HG03139 (cell line): Measurements from ENCODE around the gene FUOM.

Source experiments
- ATAC-seq: cut with Tn5 transposase; IDR thresholded peaks from one replicate; pipeline ENCODE4 v1.9.1; 2021; ENCODE audit not compliant: unreplicated experiment

FUOM gene

GRCh38 chr10:133315847-133316246 lies 42.0 kb downstream of the FUOM start:
- no peak for ATAC-seq

DNA sequence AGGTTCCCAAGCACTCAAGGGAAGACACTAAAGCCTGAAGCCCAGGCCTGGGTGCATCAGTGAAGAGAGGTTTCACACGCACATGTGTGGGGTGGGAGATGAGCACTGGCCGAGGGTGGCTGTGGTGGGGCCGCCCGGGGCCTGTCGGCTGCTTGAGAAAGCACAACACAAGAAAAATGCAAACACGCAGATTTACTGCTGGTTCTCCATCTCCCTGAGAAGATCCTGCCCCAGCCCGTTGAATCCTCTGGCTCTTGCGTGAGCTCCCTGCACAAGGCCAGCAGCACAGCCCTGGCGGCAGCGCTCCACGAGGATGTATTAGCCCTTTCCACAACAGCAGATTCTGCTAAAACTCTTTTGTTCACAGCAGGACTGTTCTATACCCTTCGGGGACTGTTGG lies 42.9 kb downstream of the FUOM start:
- ATAC-seq: no peak

GRCh38 chr10:133313192-133313591 lies 44.6 kb downstream of the FUOM start:
- no peak for ATAC-seq

DNA sequence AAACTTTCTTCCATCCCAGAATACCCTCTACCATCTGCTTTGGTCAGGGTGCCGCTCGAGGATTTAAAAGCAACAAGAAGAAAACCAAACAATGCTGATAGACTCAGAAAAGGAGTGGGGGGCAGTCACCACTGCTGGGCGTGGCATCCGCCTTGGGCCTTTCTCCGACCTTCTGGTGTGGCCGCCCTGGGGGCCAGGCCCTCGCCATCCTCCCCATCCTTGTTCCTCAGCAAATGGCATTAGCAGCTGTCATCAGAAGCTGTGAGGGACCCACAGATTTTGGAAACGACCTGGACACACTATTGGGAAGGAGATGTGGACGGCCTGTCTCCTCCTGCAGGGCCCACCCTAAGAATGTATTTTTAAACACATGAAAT lies 45.1 kb downstream of the FUOM start:
- ATAC-seq: no peak

- ATAC-seq: no peak
These were observed 45.6 kb downstream of the FUOM start for GRCh38 chr10:133312016-133312768.

DNA sequence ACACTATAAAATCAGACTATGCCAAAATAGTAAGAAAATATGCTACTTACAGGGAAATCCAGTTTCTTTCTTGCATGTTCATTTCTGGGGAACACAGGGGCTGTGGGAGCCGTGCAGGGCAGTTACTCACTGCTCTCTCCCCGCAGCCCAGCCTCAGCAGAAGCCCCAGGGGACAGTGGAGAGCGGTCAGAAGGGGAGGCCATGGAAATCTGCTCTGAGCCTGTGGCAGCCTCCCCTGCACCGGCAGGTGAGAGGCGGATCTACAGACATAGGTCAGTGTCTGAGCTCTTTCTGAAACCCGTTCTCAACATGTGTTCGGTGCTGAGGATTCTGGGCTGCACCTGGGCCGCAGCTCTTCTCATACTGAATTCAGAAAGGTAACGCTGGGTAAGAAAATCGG lies 46.2 kb downstream of the FUOM start:
- no peak for ATAC-seq

DNA sequence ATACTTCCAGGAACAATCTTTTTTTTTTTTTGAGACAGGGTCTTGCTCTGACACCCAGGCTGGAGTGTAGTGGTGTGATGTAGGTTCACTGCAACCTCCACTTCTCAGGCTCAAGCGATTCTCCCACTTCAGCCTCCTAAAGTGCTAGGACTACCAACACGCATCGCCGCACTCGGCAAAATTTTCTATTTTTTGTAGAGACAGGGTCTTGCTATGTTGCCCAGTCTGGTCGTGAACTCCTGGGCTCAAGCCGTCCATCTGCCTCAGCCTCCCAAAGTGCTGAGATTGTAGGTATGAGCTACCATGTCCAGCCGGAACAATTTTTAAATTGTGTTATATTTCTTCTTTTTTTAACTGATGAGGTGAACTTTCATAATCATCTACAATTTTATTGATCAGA lies 47.0 kb downstream of the FUOM start:
- ATAC-seq: no peak

DNA sequence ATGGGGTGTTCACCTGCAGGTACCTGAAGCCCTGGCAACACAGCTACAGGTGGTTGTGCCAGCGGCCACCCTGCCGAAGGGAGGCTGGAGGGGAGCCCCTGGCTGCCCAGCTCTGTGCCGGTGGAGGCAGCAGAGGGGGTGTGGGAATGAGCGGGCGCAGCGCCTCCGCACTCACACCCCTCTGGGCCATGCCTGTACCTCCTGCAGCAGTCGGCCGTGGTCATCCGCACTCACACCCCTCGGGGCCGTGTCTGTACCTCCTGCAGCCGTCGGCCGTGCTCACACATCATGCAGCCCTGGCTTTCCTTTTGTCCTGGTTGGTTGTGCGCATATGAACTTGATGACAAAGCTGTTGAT lies 47.4 kb downstream of the FUOM start:
- ATAC-seq: no peak

DNA sequence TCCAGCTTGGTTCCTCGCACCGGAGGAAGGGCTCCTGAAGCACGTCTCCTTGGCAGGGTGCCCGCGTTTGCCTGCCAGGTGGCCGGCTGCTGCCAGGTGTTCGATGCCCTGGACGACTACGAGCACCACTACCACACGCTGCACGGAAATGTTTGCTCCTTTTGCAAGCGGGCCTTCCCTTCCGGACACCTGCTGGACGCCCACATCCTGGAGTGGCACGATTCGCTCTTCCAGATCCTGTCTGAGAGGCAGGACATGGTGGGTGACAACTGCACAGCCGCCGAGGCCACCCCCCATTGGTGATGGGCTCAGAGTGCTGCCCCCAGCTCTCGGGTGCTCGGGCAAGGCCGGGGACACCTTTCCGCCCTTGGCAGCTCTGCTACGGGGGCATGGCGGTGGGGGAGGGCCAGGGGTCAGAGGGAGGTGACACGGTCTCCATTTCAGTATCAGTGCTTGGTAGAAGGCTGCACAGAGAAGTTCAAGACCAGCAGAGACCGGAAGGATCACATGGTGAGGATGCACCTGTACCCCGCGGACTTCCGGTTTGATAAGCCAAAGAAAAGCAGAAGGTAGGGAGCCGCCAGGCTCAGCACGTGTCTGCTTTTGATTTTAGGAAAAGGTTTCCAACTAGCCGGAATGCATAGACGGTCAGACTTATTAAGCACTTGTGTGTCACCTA lies 48.0 kb downstream of the FUOM start:
- no peak for ATAC-seq

- ATAC-seq: peak; percentile 75
These were observed 48.6 kb downstream of the FUOM start for GRCh38 chr10:133309100-133309719.

DNA sequence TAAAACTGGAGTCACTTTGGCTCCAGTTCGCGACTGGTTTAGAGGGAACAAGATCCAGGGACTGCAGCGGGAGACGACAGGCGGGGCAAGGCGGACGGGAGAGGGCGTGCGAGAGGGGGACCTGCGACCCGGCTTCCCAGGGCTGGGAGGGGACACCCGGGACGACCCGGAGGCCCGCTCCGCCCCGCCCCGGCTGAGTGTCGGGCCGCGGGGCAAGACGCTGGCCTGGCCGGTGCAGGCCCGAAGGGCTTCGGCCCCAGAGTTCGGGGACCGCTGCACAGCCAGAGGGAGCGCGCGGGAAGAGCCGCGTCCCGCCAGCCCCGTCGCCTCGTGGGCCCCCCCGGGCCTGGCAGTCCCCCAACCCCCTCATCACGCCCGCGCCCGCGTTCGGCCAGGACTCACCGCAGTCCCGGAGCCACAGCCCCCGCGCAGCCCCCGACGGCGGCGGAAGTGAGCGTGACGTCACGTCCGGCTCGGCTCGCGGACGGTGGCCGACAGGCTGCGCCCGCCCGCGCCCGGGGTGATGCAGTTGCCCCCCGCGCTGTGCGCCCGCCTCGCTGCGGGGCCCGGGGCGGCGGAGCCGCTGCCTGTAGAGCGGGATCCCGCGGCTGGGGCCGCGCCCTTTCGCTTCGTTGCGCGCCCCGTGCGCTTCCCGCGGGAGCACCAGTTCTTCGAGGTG lies 49.3 kb downstream of the FUOM start, which contains the start of the genes TUBGCP2 and ZNF511:
TSS of gene TUBGCP2 (minus strand) at position 452 of the 679 bp plus-strand sequence. CDS start 5,931 bp downstream, outside the sequence.
TSS of gene ZNF511 (plus strand) at position 494 of the 679 bp plus-strand sequence. CDS start at position 524, 30 bp downstream.
- ATAC-seq: peak; percentile 74

DNA sequence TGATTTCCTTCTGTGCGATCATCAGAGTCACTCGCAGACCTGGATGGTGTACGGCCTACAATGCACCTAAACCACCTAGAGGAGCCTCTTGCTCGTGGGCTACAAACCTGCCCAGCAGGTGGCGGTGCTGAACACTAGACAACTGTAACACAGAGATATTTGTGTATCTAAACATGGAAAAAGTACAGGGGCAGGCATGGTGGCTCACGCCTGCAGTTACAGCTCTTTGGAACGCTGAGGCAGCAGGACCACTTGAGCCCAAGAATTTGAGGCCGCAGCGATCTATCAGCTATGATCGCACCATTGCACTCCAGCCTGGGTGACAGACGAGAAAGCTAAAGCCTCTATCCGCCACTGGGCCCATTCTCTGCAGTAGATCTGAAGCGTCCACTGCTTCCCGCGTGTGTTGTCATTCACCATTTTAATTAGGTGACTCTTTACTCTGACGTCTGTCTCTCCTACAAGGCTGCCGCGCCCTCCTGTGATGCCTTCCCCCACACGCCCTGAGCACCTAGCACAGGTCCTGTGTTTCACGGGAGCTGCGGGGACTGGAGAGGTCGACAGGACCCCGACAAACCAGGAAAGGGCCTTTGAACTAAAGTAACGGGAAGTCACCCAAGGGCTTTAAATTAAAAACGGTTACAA lies 49.9 kb downstream of the FUOM start:
- ATAC-seq: peak; percentile 29

- ATAC-seq: no peak
These were observed 50.9 kb downstream of the FUOM start for GRCh38 chr10:133306941-133307379.

DNA sequence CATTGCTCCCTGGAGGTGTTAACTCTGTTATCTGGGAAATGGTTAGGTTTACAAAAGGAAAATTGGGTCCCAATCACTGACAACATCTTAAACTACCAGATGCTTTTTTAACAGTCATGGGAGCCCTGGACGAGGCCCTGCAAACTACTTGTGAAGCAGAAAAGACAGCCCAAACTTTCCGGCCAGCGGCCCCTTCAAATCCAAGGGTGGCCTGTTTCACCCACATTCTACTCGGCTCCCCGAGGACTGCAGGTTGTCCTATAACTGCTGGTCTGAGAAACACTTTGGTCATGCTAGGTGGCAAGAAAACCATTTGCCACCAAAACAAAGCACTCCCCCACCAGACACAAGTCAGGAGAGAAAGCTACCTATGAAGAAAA lies 51.7 kb downstream of the FUOM start:
- no peak for ATAC-seq
